CD8-positive, alpha-beta memory T cell (primary cell): ENCODE measurements around the gene BRWD1. TPM values are rescaled to one million over a fixed set of nuclear protein-coding genes. Genes with fewer than 3 reads are reported as not detected.

Source experiments
- CTCF ChIA-PET: fragments of 350-600 bp; sonication (Branson Sonifier 250); formaldehyde crosslinking; loops from one replicate; lab custom pipeline; 2021; ENCODE audit warnings: antibody characterized with exemption; lab: Charles Lee
- POLR2A ChIA-PET: fragments of 350-600 bp; sonication (Branson Sonifier 250); formaldehyde crosslinking; loops from one replicate; lab custom pipeline; 2021; ENCODE audit warnings: antibody characterized with exemption; lab: Charles Lee
- DNase-seq, 5 donors: peaks; one replicate each; pipeline versions ENCODE4 v3.0.0 to v3.0.0-alpha.2; 2020 to 2022; ENCODE audit warnings: mixed read lengths in 1 of 5
- H3K27ac ChIP-seq: one replicate; pipeline ENCODE4 v1.7.0; 2013; ENCODE audit warnings: low read depth, mild to moderate bottlenecking, low read length, moderate library complexity
- H3K27me3 ChIP-seq: 2 replicates; pipeline ENCODE4 v1.7.0; 2013; ENCODE audit warnings: low read length, mild to moderate bottlenecking; ENCODE audit not compliant: insufficient read depth, poor library complexity, severe bottlenecking
- H3K36me3 ChIP-seq: 2 replicates; pipeline ENCODE4 v1.7.0; 2013; ENCODE audit warnings: mild to moderate bottlenecking, low read length, moderate library complexity; ENCODE audit not compliant: insufficient read depth
- H3K4me1 ChIP-seq: 2 replicates; pipeline ENCODE4 v1.7.0; 2013; ENCODE audit warnings: mild to moderate bottlenecking, low read length, moderate library complexity; ENCODE audit not compliant: insufficient read depth
- H3K4me3 ChIP-seq: 2 replicates; pipeline ENCODE4 v1.7.0; 2013; ENCODE audit warnings: mild to moderate bottlenecking, low read length
- H3K9me3 ChIP-seq: 2 replicates; pipeline ENCODE4 v1.7.0; 2013; ENCODE audit warnings: mild to moderate bottlenecking, low read length
- H3K27ac Mint-ChIP-seq, 8 donors: one replicate each; pipeline ENCODE4 v1.8.0; 2020 to 2021; ENCODE audit warnings: mixed read lengths in 8 of 8, mild to moderate bottlenecking in 6 of 8, inconsistent platforms in 3 of 8, moderate library complexity in 3 of 8
- H3K27me3 Mint-ChIP-seq, 2 donors: one replicate each; pipeline ENCODE4 v1.8.0; 2020 to 2021; ENCODE audit warnings: mixed read lengths in 2 of 2, mild to moderate bottlenecking in 1 of 2, moderate library complexity in 1 of 2
- H3K36me3 Mint-ChIP-seq, 3 donors: one replicate each; pipeline ENCODE4 v1.8.0; 2020 to 2021; ENCODE audit warnings: mixed read lengths in 3 of 3, inconsistent platforms in 1 of 3, mild to moderate bottlenecking in 1 of 3
- H3K4me1 Mint-ChIP-seq, 3 donors: one replicate each; pipeline ENCODE4 v1.8.0; 2020 to 2021; ENCODE audit warnings: mixed read lengths in 3 of 3, inconsistent platforms in 1 of 3, mild to moderate bottlenecking in 1 of 3
- H3K4me3 Mint-ChIP-seq, 7 donors: one replicate each; pipeline ENCODE4 v1.8.0; 2020 to 2021; ENCODE audit warnings: mixed read lengths in 7 of 7, mild to moderate bottlenecking in 6 of 7, moderate library complexity in 4 of 7, inconsistent platforms in 2 of 7
- H3K9me3 Mint-ChIP-seq, 5 donors: one replicate each; pipeline ENCODE4 v1.8.0; 2020 to 2022; ENCODE audit warnings: mixed read lengths in 5 of 5, mild to moderate bottlenecking in 3 of 5, moderate library complexity in 2 of 5, inconsistent platforms in 1 of 5
- polyA plus RNA-seq: library from polyadenylated mRNA; unstranded; fragments of 300-500 nt; fragmentation: Illumina TruSeq; gene quantifications from one replicate; pipeline ENCODE4 v1.2.3, GENCODE V29; 2021
- total RNA-seq, 2 experiments: library from RNA; stranded (reverse); gene quantifications; one replicate each; pipeline ENCODE4 v1.2.3, GENCODE V29; 2021

Gene BRWD1
- total and polyA plus RNA-seq, 3 experiments from 2014 or later: 23.5 to 37.3 (median 25.8) TPM

- DNase-seq: peak; percentile 94 to 97 (median 96)
- H3K4me3 Mint-ChIP-seq: peak overlapping the region; percentile 85 to 95 (median 92)
- H3K27me3 Mint-ChIP-seq: peaks cover 0 to 5% of the 10 kb centered on the region in 2 donors
- ChIA-PET CTCF (interaction anchor here (1.1 to 3.8 kb wide), 4 partner anchors 9 to 129 kb away, joined by 3 to 30 read pairs (median 8); partner anchors contain the start of genes HMGN1 and PSMG1), POLR2A (interaction anchor here (0.7 to 5.0 kb wide), 8 partner anchors 9 to 129 kb away, joined by 3 to 88 read pairs (median 7); partner anchors contain the start of genes HMGN1 and PSMG1)
- peaks cover 19% of the 10 kb centered on the region for H3K4me1 ChIP-seq
- peak overlapping the region; percentile 53 for H3K4me3 ChIP-seq
- H3K4me1 Mint-ChIP-seq: peaks cover 41 to 62% (median 54%) of the 10 kb centered on the region in 3 donors
- H3K9me3 Mint-ChIP-seq: peaks cover 0 to 2% (median 0%) of the 10 kb centered on the region in 5 donors
- H3K27ac Mint-ChIP-seq: peak overlapping the region; percentile 60 to 98 (median 94)
- peaks cover 12% of the 10 kb centered on the region for H3K36me3 ChIP-seq
- H3K27ac ChIP-seq: peak overlapping the region; percentile 78
- peaks cover 0 to 43% (median 6%) of the 10 kb centered on the region in 3 donors for H3K36me3 Mint-ChIP-seq
- H3K9me3 ChIP-seq: no peaks in the 10 kb centered on the region
- no peaks in the 10 kb centered on the region for H3K27me3 ChIP-seq
Measured at GRCh38 chr21:39312112-39313041, 1.1 kb downstream of the BRWD1 start.

GRCh38 chr21:39311164-39311563 is 2.3 kb downstream of the BRWD1 start:
- Histone ChIP-seq H3K27me3 (no peaks in the 10 kb centered on the region), H3K36me3 (peaks cover 12% of the 10 kb centered on the region), H3K4me1 (peaks cover 19% of the 10 kb centered on the region), H3K4me3 (no peak overlapping the region), H3K9me3 (no peaks in the 10 kb centered on the region), H3K27ac (no peak overlapping the region)
- Mint-ChIP-seq H3K4me1 (peaks cover 43 to 68% (median 55%) of the 10 kb centered on the region in 3 donors), H3K4me3 (peak overlapping the region in 1 of 7 donors; percentile 94), H3K36me3 (peaks cover 0 to 47% (median 8%) of the 10 kb centered on the region in 3 donors), H3K9me3 (peaks cover 0 to 2% (median 0%) of the 10 kb centered on the region in 5 donors), H3K27ac (peak overlapping the region in 5 of 8 donors; percentile 37 to 96 (median 93)), H3K27me3 (peaks cover 0 to 5% of the 10 kb centered on the region in 2 donors)
- POLR2A ChIA-PET: interaction anchor here (5.0 kb wide), 1 partner anchor 36 kb away, joined by 88 read pairs; the partner anchor contains the start of gene HMGN1
- no peak for DNase-seq
- CTCF ChIA-PET: no interaction called here

GRCh38 chr21:39307466-39307865 is 6.0 kb downstream of the BRWD1 start:
- peaks cover 0 to 61% (median 8%) of the 10 kb centered on the region in 3 donors for H3K36me3 Mint-ChIP-seq
- peaks cover 12% of the 10 kb centered on the region for H3K36me3 ChIP-seq
- H3K27ac Mint-ChIP-seq: peak overlapping the region in 4 of 8 donors; percentile 4 to 80 (median 49)
- DNase-seq: no peak
- H3K4me3 ChIP-seq: no peak overlapping the region
- no peak overlapping the region for H3K27ac ChIP-seq
- H3K4me1 Mint-ChIP-seq: peaks cover 40 to 66% (median 51%) of the 10 kb centered on the region in 3 donors
- H3K4me1 ChIP-seq: peaks cover 12% of the 10 kb centered on the region
- no peaks in the 10 kb centered on the region for H3K9me3 Mint-ChIP-seq
- H3K9me3 ChIP-seq: no peaks in the 10 kb centered on the region
- H3K27me3 Mint-ChIP-seq: peaks cover 0 to 2% of the 10 kb centered on the region in 2 donors
- ChIA-PET POLR2A (interaction anchor here (1.8 kb wide), 1 partner anchor 41 kb away, joined by 4 read pairs; the partner anchor contains the start of gene HMGN1), CTCF (no interaction called here)
- no peak overlapping the region for H3K4me3 Mint-ChIP-seq
- no peaks in the 10 kb centered on the region for H3K27me3 ChIP-seq

GRCh38 chr21:39300587-39300986 is 12.8 kb downstream of the BRWD1 start:
- DNase-seq: no peak
- Mint-ChIP-seq H3K4me1 (peaks cover 42 to 72% (median 60%) of the 10 kb centered on the region in 3 donors), H3K4me3 (peak overlapping the region in 1 of 7 donors; percentile 26), H3K27ac (peak overlapping the region in 3 of 8 donors; percentile 3 to 59 (median 49)), H3K27me3 (no peaks in the 10 kb centered on the region), H3K9me3 (peaks cover 0 to 9% (median 6%) of the 10 kb centered on the region in 5 donors), H3K36me3 (peaks cover 10 to 74% (median 15%) of the 10 kb centered on the region in 3 donors)
- Histone ChIP-seq H3K4me3 (no peak overlapping the region), H3K27ac (no peak overlapping the region), H3K9me3 (no peaks in the 10 kb centered on the region), H3K4me1 (peaks cover 9% of the 10 kb centered on the region), H3K36me3 (peaks cover 22% of the 10 kb centered on the region), H3K27me3 (no peaks in the 10 kb centered on the region)
- POLR2A ChIA-PET: interaction anchor here (1.4 kb wide), 1 partner anchor 12 kb away, joined by 3 read pairs; no protein-coding TSS in a partner anchor
- CTCF ChIA-PET: interaction anchor here (1.0 kb wide), 1 partner anchor 87 kb away, joined by 3 read pairs; no protein-coding TSS in a partner anchor

DNA sequence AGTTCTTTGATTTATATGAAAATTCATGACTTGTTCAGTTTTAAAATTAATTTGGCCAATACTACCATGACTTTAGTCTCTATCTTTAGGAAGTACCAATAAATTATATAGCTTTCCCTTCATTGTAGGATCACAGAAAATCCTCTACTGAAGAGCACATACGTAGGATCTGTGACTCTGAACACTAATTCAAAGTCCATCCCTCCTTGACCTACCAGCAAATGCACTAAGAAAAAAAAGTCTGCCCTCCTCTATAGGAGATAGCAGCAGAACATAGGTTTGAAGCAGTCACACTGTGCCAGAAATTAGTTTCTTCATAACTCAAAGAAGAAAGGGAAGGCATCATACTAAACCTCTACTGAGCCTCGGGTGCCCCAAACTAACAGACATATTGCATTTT is 16.5 kb downstream of the BRWD1 start:
- Histone ChIP-seq H3K27me3 (no peaks in the 10 kb centered on the region), H3K36me3 (peaks cover 45% of the 10 kb centered on the region), H3K4me3 (no peak overlapping the region), H3K4me1 (peaks cover 9% of the 10 kb centered on the region), H3K27ac (no peak overlapping the region), H3K9me3 (no peaks in the 10 kb centered on the region)
- Mint-ChIP-seq H3K27me3 (no peaks in the 10 kb centered on the region), H3K9me3 (peaks cover 0 to 9% (median 6%) of the 10 kb centered on the region in 5 donors), H3K36me3 (peaks cover 16 to 83% (median 31%) of the 10 kb centered on the region in 3 donors), H3K27ac (no peak overlapping the region), H3K4me1 (peaks cover 38 to 73% (median 59%) of the 10 kb centered on the region in 3 donors), H3K4me3 (no peak overlapping the region)
- no peak for DNase-seq
- POLR2A ChIA-PET: no interaction called here
- CTCF ChIA-PET: no interaction called here

DNA sequence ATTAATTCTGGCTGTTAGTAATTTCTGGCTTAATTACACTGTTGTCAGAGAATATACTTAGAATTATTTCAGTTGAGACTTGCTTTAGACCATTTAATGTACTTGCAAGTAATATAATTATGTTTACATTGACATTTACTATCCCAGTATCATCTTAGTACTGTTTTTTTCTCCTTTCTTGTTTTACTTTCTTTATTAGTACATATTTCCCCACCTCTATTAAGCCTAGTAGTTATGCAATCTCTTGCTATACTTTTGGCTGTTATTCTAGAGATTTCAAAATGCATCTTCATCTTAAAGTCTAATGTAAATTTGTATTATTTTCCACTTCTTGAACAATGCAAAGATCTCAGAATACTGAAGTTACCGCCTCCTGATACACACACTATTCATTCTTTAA is 24.4 kb downstream of the BRWD1 start:
- no peaks in the 10 kb centered on the region for H3K27me3 ChIP-seq
- H3K4me1 Mint-ChIP-seq: peaks cover 23 to 42% (median 36%) of the 10 kb centered on the region in 3 donors
- ChIA-PET POLR2A (no interaction called here), CTCF (no interaction called here)
- DNase-seq: no peak
- no peaks in the 10 kb centered on the region for H3K27me3 Mint-ChIP-seq
- H3K9me3 ChIP-seq: no peaks in the 10 kb centered on the region
- H3K4me3 Mint-ChIP-seq: no peak overlapping the region
- H3K4me3 ChIP-seq: no peak overlapping the region
- no peaks in the 10 kb centered on the region for H3K9me3 Mint-ChIP-seq
- H3K36me3 ChIP-seq: peaks cover 33% of the 10 kb centered on the region
- H3K27ac Mint-ChIP-seq: peak overlapping the region in 1 of 8 donors; percentile 38
- H3K36me3 Mint-ChIP-seq: peaks cover 26 to 86% (median 36%) of the 10 kb centered on the region in 3 donors
- no peaks in the 10 kb centered on the region for H3K4me1 ChIP-seq
- no peak overlapping the region for H3K27ac ChIP-seq

DNA sequence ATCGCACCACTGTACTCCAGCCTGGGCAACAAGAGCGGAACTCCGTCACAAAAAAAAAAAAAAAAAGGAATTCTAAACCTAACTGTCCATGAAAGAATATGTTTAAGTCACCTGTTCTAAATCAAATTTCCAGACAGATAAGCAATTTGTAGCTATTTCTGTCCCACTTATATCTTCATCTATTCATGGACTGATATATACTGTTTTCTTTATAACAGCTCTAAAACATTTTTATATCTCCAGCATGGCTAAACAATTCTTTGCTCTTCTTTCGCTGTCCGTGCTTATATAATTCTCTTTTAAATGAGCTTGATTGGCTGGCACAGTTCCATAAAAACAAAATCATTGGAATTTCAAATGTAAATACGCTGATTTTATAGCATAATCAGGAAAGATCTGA is 30.5 kb downstream of the BRWD1 start:
- DNase-seq: no peak
- no peak overlapping the region for H3K4me3 Mint-ChIP-seq
- CTCF ChIA-PET: no interaction called here

More for the DNA sequence above, 30.5 kb downstream of the BRWD1 start:
- no peaks in the 10 kb centered on the region for H3K9me3 ChIP-seq
- H3K27ac ChIP-seq: no peak overlapping the region
- peaks cover 20 to 41% (median 32%) of the 10 kb centered on the region in 3 donors for H3K4me1 Mint-ChIP-seq
- no peak overlapping the region for H3K4me3 ChIP-seq
- no peaks in the 10 kb centered on the region for H3K27me3 Mint-ChIP-seq
- H3K9me3 Mint-ChIP-seq: no peaks in the 10 kb centered on the region
- no peaks in the 10 kb centered on the region for H3K36me3 ChIP-seq
- H3K4me1 ChIP-seq: no peaks in the 10 kb centered on the region
- H3K27me3 ChIP-seq: no peaks in the 10 kb centered on the region
- no peak overlapping the region for H3K27ac Mint-ChIP-seq
- POLR2A ChIA-PET: no interaction called here
- H3K36me3 Mint-ChIP-seq: peaks cover 0 to 58% (median 10%) of the 10 kb centered on the region in 3 donors
